GM19351 (cell line): ENCODE measurements around the gene TSC22D3.
A peak's percentile ranks its signal among the peaks of the same experiment; 100 is the strongest.
"Not testable (repeated sequence)": the region's sequence is repeated elsewhere in the genome, so short reads cannot be mapped to it uniquely, and the experiment has no call there.

Experiments
- ATAC-seq: cut with Tn5 transposase; IDR thresholded peaks from one replicate; pipeline ENCODE4 v1.9.1; 2021; ENCODE audit warnings: mild to moderate bottlenecking, moderate library complexity; ENCODE audit not compliant: unreplicated experiment

The TSC22D3 gene

DNA sequence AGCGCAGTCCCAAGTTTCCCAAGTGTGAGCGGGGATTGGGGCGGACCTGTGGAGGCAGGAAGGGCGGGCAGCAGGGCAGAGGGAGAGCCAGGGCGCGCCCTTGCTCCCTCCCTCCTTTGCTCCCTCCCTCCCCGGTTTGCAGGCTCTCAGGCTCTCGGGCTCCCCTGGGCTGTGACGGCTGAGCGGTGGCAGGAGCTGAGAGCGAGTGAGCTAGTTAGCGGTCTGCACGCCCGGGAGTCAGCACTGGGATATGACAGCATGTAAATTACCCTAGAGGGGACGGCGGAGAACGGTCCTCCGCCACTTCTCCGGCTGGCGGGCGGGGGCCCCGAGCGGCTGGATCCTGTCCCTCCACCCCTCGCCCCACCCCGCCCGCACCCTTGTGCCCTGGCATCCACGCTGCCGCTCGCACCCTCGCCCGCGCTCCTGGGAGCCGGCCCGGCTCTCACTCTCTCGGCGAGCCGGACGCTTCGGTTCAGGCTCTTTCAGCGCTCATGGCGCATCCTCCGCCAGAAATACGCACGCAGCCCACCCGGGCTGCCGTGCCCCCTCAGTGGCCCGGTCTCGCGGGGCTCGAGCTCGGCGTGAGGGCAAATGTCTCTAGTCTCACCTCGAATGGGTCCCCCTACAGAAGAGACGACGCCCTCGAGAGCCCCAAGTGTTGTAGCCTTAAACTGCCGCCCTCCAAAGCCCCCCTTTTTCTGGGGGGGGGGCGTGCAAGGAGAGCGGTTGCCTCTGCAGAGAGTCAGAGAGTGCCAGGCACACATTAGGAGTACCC is at the start of gene TSC22D3:
Gene TSC22D3, minus strand, starts transcription at position 54 of the 778 bp plus-strand sequence. CDS start 368 bp downstream, outside the sequence.
- ATAC-seq: peak; percentile 80

DNA sequence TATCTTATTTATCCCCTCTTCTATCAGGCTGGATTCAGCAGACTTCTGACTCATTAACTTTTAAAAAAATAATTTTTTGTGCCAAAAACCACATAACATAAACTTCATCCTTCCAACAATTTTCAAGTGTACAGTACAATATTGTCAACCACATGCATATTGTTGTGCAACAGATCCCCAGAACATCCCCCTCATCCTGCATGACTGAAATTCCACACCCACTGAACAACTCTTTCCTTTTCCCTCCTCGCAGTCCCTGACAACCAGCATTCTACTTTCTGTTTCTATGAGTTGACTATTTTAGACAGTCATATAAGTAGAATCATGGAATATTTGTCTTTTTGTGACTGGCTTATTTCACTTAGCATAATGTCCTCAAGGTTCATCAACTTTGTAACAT is 47.9 kb upstream of the TSC22D3 start:
- no peak for ATAC-seq

DNA sequence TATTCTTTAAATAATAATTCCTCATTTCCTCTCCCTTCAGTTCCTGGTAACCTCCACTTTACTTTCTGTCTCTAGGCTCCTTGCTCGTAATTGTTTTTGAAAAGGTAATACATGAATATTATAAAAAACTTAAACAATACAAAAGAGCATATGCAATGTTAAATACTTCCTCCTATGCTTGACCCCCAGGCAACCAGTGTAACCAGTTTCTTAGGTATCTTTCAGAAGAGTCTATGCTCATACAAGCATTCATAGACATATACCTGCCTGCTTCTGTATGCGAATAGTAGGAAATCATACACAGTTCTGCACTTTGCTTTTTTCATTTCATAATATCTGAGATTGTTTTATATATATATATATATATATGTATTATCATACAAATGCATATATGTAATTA is 47.5 kb upstream of the TSC22D3 start:
- no peak for ATAC-seq

DNA sequence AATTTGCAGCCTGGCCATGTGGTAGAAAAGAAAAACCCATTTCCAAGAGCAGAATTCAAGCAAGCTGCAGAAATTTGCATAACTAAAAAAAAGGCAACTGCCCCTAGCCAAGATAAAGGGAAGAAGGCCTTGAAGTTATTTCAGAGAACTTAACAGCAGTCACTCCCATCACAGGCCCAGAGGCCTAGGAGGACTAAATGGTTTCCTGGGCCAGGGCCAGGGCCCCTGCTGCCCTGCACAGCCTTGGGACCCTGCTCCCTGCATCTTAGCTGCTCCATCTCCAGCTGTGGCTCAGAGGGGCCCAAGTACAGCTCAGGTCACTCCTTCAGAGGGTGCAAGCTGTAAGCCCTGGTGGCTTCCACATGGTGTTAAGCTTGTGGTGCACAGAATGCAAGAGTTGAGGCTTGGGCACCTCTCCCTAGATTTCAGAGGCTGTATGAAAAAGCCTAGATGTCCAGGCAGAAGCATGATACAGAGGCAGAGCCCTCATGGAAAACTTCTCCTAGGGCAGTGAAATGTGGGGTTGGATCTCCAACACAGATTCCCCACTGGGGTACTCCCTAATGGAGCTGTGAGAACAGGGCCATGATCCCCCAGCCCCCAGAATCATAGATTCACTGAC is 43.4 kb upstream of the TSC22D3 start:
- ATAC-seq: no peak

DNA sequence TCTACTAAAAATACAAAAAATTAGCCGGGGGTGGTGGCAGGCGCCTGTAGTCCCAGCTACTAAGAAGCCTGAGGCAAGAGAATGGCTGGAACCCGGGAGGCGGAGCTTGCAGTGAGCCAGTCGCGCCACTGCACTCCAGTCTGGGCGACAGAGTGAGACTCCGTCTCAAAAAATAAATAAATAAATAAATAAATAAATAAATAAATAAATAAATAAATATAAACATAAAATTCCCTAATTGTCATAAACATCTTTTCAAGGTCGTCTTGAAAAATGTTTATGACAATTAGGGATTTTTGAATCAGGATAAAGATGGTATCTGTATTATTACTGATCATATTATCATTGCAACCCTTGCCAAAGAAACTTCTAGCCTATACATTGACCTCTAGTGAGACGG is 34.5 kb upstream of the TSC22D3 start:
- ATAC-seq: not testable (repeated sequence)

DNA sequence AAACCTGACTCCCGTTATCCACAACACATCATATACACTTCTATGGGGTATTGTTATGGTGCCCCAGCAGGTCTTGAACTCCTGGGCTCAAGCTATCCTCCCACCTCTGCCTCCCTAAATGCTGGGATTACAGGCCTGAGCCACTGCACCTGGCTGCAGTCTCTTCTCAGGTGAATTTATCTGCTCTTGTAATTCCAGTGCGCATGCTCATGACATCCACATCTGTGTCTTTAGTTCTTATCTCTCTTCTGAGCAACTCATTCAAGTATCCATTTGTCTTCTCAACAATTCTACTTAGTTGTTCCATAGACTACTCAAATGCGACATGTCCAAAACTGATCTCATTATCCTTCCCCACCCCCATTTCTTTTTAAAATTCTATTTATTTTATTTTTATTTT is 29.6 kb upstream of the TSC22D3 start:
- no peak for ATAC-seq

DNA sequence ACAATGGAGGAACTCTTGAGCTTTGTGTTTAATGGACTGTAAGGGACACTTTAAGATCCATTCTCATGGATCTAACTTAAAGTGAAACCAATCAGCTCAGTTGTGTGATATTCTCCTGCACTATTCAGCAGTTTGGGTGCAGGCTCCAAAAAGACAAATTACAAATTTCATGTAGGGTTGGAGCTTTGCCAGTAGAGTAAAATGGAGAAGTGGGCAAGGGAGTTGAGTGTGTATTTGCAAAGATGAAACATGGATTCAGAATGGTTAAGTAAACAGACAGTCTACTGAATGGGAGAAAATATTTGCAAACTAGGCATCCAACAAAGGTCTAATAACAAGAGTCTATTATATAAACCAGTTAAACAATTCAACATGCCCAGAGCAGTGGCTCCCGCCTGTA is 28.8 kb upstream of the TSC22D3 start:
- ATAC-seq: no peak

DNA sequence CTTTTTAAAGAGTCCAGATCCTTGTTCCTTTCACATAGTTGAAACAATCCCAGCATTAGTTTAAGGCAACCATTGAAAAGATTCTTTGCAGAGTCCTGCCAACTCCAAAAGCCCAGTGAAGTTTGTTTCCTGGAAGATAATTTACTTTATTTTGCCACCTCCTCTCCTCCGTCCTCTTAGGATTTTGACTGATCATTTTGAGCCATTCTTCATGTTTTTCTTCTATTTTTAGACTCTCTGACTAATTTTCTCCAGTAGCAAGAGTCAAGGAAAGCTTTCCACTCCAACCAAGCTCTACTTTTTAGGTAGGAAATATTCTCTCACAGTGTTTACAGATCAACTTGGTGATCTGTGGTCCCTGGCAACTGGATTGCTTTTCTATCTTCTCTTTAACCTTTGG is 12.2 kb upstream of the TSC22D3 start:
- ATAC-seq: no peak

DNA sequence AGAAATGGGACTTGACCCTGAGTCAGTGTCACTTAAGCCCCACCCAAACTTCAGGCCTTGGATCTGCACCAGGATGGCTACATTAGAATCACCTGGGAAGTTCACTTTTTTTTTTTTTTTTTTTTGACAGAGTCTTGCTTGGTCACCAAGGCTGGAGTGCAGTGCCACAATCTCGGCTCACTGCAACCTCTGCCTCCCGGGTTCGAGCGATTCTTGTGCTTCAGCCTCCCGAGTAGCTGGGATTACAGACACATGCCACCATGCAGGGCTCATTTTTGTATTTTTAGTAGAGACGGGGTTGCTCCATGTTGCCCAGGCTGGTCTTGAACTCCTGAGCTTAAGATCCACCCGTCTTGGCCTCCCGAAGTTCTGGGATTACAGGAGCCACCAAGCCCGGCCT is 4.9 kb upstream of the TSC22D3 start:
- no peak for ATAC-seq

DNA sequence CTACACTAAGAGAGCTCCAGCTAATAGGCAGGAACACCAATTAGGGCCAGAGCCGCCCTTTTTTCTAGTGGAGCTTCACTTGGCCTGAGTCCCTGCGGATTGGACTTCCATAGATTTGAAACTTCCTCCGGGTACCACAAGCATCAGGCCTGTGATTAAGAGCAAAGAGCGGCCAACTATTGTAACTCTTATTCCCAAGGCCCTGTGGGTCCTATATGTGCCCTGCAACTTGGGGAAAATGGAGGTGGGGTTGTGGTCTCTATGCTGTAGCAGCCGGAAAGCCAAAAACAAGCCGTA is 1.9 kb upstream of the TSC22D3 start, which contains the start of gene NCBP2L:
Gene NCBP2L, plus strand, starts transcription at position 198 of the 297 bp plus-strand sequence. CDS start 16,488 bp downstream, outside the sequence.
- ATAC-seq: no peak

DNA sequence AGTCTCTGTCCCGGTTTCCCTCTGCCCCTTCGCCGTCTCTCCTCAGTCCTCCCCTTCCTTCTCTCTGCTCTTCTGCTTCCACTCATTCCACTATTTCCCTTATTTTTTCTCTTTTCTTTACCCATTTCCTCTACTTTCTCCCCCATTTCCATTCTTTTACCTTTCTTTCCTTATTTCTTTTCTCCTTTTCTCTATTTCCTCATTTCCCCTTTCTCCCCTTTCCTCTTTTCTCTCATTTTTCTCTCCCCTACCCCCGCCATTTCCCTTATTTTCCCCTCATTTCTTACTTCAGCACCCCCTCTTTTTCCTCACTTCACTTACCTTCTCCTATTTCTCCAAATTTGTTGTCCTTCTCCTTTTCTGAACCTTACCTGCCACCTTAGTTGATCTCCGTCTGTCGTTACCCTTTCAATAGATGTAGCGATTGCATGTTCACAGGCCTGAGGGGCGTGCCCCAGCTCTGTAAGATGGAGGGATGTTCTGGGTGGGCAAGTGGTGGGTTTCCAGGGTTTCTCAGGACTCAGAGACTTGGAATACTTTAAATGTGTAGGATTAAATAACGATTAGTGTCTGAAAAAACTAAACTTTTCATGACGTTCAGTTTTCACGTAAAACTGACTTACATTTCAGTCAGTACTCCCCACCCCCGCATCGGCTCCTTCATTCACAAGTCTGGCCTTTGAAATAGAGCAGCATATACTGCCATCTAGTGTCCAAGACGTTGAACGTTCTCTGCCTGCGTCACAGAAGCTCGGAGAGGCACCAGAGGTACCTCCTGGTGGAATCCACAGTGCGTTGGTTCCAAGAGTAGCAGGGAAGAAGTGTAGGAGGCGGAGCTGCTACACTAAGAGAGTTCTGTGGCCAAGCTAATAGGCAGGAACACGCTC is 1.3 kb upstream of the TSC22D3 start:
- peak; percentile 76 for ATAC-seq

DNA sequence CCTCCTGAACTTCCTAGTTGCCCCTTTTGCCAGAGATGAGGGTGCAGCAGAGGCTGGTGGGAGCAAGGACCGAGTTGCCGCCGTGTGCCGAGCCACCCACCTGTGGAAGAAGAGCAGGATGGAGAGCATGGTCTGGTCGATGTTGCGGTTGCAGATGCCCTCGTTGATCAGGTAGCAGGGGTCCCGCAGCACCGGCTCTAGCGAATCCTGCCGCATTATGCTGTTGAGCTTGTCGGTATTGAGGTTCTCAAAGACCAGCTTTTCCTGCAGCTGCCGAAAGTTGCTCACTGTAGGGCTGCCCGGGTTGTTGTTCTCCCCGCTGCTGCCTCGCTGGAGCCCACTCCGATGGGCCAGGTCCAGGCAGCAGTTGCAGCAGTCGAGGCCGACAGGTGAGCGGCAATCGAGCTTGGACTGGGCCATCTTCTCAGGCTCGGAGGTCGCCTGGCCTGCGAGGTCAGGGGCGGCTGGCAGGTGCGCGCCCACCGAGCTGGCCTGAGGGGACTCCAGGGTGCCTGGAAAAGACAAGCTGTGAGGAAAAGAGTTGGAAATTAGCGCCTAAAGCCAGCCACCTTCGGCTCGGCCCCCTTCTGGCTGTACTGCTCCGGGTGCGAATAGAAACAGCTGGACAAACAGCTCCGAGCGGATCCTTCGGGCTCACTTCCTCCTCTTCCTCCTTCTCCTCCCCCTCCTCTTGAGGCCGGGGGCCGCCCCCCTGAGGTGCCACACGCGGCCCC is 420 bp downstream of the TSC22D3 start:
- ATAC-seq: peak; percentile 15

DNA sequence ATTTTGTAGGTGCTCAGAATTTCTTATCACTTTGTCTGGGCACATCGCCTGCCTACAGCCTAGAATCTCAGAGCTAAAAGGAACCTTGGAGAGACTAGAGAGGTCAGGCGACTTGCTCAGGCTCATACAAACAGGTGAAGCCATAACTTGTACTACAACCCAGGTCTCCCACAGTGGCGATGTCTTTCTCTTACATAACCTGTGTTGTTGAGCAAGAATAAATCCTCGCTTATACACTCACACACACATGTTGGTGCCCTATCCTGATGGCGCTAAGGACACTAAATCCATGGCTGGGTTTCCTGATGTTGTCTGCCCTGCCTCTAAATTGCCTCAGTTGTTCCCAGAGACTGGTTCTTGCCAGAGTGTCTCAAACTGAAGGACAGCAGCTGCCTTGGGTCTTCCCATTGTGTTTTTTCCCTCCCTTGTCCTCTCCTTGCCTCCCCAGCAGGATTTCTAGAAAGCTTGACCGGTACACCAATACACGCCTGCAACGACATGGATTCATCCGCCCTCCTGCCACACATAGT is 1.6 kb downstream of the TSC22D3 start:
- ATAC-seq: no peak

DNA sequence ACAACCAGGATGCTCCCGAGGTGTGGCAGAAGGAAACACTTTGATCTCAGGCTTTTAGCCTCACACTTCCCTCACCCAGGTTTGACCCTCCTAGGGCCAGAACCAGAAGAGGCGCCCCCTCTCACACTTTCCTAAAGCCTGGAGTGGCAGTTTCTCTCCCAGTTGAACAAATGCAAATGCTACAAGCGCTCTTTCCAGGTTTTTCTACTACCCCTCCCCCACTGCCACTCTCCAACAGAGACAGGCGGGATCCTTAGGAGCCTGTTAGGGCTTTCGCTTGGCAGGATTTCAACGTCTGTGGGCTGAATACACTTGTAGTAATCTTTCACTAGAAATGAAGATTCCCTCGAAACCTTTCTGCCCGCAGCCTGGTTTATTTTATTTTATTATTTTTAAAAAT is 2.4 kb downstream of the TSC22D3 start:
- no peak for ATAC-seq

DNA sequence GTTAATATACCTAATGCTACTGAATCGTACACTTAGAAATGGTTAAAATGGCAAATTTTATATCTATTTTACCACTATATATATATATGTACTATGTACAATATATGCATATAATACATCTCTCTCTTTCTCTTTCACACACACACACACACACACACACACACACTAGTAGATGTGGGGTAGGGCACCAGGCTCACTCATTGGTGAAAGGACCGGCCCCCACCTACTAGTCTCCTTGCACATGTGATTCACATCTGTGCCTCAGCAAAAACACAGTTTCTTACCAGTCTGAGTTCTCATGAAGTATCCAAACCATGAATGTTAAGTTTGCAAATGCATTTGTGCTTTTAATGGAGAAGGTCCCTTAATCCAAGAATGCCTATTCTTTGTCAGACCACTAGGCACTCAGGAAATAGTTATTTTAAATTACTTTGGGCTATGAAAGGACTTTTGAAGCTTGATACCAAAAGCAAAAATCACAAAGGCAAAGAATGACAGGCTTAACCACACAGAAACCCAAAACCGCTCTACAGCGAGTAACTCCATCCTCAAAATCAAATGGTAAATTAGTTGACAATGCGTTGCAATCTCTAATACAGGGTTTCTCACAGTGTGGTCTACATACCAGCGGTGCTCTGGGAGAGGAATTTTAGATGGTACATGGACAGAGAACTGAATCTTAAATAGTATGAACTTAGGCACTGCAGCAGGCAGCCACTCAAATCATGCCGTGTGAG is 5.8 kb downstream of the TSC22D3 start:
- no peak for ATAC-seq

DNA sequence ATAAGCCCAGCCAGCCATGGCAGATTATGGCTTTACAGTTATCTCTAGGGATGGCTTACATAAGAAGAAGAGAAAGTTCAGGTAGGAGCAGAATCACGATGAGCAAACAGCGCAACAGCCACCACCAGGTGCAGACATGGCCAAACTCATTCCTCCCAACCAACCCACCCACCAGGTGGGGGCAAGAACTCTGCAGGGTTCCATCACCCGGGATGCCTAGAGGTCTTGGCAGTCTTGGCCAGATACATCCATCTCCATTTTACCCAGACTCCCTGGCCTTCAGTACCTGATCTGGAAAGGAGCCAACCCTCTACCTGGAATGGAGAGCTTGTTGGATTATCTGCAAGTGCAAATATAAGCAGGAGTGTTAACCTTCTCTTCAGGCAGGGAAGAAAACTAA is 7.5 kb downstream of the TSC22D3 start:
- ATAC-seq: no peak

DNA sequence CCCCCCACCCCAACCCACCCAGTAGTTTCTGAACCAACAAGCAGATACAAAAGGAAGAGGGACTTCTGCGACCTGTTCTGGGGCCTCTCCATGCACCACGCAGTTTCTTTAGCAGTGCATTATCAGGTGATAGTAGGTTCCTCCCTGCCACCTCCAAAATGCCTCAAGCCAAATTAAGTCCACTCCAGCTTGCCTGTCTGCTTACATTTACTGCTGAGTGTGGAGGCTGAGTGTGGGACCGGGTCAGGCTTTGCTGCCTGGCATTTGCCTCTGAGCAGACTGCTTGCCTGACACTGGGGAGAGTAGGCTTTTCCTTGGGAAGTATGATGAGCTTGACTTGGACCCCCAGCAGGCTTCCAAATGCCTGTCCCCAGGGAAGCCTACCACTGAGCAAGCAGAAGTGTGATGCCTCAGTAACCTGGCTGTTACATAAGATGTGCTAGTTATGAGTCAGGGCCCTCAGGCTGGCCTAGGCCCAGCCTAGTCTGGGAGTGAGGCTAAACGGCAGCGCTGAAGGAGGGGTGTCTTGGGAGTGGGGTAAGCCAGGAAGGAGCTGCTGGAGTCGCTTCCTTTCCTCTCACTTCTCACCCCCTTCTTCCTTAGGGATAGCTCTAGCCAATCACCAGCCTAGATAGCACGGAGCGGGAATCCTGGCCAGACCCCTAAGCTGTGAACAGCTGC is 9.0 kb downstream of the TSC22D3 start:
- no peak for ATAC-seq

DNA sequence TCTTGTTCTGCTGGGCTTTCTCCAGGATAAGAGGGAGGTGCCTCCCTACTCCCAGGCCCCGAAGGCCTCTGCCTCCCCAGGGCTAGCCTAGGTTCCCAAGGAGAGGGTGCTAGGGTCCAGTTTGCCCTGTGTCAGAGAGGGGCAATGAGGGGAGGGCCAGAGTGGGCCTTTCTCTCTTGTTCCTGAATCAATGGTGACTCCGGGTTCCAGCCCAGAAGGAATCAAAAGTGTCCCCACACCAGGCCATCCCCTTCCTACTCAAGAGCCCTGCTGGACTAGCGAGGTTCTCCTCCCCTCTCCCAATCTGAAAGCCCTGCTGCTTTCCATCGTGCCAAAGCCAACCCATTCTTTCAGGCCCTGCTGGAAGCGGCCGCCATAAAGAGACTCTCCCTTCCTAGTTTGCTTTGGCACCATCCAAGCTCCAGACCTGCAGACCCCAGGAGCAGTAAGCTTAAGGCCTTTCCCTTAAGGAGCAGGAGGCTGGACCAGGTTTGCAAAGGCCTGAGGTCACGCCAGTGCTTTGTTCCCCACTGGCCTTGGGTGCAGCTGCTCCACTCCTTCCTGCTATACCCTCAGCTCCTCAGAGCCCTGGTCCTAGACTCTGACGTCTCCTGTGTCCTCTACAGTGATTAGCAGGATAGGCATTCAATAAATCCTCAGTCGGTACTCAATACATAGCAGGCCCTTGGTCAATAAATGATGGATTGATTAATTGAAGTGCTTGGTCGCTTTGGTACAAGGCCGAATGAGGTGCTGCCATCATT is 10.6 kb downstream of the TSC22D3 start:
- ATAC-seq: no peak

DNA sequence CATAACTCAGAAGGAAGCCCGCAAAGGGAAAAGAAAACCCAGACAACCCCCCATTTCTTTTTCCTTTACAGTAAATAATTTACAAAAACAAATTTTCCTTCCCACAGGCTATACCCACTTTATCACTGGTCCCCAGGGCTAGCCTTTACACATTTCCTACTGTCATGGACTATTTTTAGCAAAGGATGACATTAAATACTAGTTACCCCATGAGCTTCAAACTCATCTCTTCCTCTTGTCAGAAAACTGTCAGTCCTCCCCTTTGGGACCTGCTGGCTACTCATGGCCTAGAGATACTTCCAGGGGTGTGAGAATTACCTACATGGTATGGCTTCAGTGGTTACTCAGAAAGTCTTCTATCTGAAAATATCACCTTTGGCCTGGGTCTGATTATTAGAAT is 11.9 kb downstream of the TSC22D3 start:
- ATAC-seq: no peak
